Endothelial cell of umbilical vein (primary cell): ENCODE measurements around the gene DAP. TPM values are rescaled to one million over a fixed set of nuclear protein-coding genes. Genes with fewer than 3 reads are reported as not detected.

Experiments used
- BruUV-seq: library from RNA; stranded (reverse); fragments of 400-500 nt; replicated peaks from 2 replicates; lab custom pipeline; 2021; lab: Mats Ljungman, UMichigan
- CTCF ChIA-PET: fragments of 300-600, 350-600 bp; sonication (Branson Sonifier 250); formaldehyde crosslinking; loops from one replicate; lab custom pipeline; 2021; ENCODE audit warnings: antibody characterized with exemption, inconsistent platforms; lab: Charles Lee
- POLR2A ChIA-PET: fragments of 300-600, 350-600 bp; sonication (Branson Sonifier 250); formaldehyde crosslinking; loops from one replicate; lab custom pipeline; 2021; ENCODE audit warnings: antibody characterized with exemption, inconsistent platforms; lab: Charles Lee
- DNase-seq: peaks from one replicate; pipeline ENCODE4 v3.0.0-alpha.2; 2011; ENCODE audit warnings: low read depth, low spot score
- FAIRE-seq: peaks from 2 replicates; lab custom pipeline; 2011; peaks lifted over from hg19 to GRCh38; lab: Jason Lieb, UNC
- H2AFZ ChIP-seq: 2 replicates; pipeline ENCODE4 v1.6.0; 2012; ENCODE audit warnings: low read depth, low read length, control low read depth, inconsistent platforms
- H3K27ac ChIP-seq: 2 replicates; pipeline ENCODE4 v1.5.1; 2011; ENCODE audit warnings: low read depth, mild to moderate bottlenecking, control low read depth, low read length, moderate library complexity; ENCODE audit not compliant: insufficient read depth
- H3K27me3 ChIP-seq, 2 experiments: 2 replicates each; pipeline versions ENCODE4 v1.6.0 to v1.6.1; 2011; ENCODE audit warnings: low read length in 2 of 2, mixed read lengths in 1 of 2; ENCODE audit not compliant: control insufficient read depth in 2 of 2, insufficient read depth in 2 of 2
- H3K36me3 ChIP-seq, 2 experiments: 2 replicates in 1 of 2; 3 replicates in 1 of 2; pipeline ENCODE4 v1.5.1; 2011; ENCODE audit warnings: low read length in 2 of 2, mild to moderate bottlenecking in 1 of 2, moderate library complexity in 1 of 2; ENCODE audit not compliant: control insufficient read depth in 2 of 2, insufficient read depth in 2 of 2; ENCODE audit errors: extremely low read depth in 1 of 2
- H3K4me1 ChIP-seq: 3 replicates; pipeline ENCODE4 v1.5.1; 2011; ENCODE audit warnings: mild to moderate bottlenecking, low read length; ENCODE audit not compliant: control insufficient read depth, insufficient read depth; ENCODE audit errors: extremely low read depth
- H3K4me2 ChIP-seq: 2 replicates; pipeline ENCODE4 v1.6.1; 2011; ENCODE audit warnings: low read length, control low read depth, mixed read lengths; ENCODE audit not compliant: insufficient read depth
- H3K4me3 ChIP-seq, 3 experiments: fragments of 200-600 bp in 1 of 3; sonication (generic), shearing (Covaris generic) in 1 of 3; replicated peaks in 1 of 3; 2 replicates each; pipeline ENCODE4 v1.5.1; 2011 to 2016; ENCODE audit warnings: control low read depth in 3 of 3, low read length in 3 of 3, mild to moderate bottlenecking in 2 of 3, inconsistent platforms in 1 of 3, low read depth in 1 of 3, moderate library complexity in 1 of 3; ENCODE audit not compliant: insufficient read depth in 1 of 3
- H3K79me2 ChIP-seq: 2 replicates; pipeline ENCODE4 v1.6.0; 2012; ENCODE audit warnings: low read length, inconsistent platforms; ENCODE audit not compliant: control insufficient read depth, insufficient read depth
- H3K9ac ChIP-seq: replicated peaks from 2 replicates; pipeline ENCODE3; 2011; ENCODE audit warnings: low read length, control low read depth; ENCODE audit not compliant: insufficient read depth; ENCODE audit errors: extremely low read depth
- H3K9me1 ChIP-seq: replicated peaks from 3 replicates; pipeline ENCODE4 v1.6.0; 2011; ENCODE audit warnings: mild to moderate bottlenecking, low read length; ENCODE audit not compliant: control insufficient read depth, insufficient read depth; ENCODE audit errors: extremely low read depth
- H3K9me3 ChIP-seq: replicated peaks from 2 replicates; pipeline ENCODE4 v1.5.1; 2012; ENCODE audit warnings: low read length, inconsistent platforms; ENCODE audit not compliant: control insufficient read depth, insufficient read depth
- H4K20me1 ChIP-seq: replicated peaks from 2 replicates; pipeline ENCODE3; 2011; ENCODE audit warnings: mild to moderate bottlenecking, low read length; ENCODE audit not compliant: control insufficient read depth, insufficient read depth; ENCODE audit errors: extremely low read depth
- FOS ChIP-seq: IDR thresholded peaks from 2 replicates; pipeline ENCODE4 v1.6.1; 2011; ENCODE audit warnings: mild to moderate bottlenecking, low read length, moderate library complexity, borderline replicate concordance; ENCODE audit not compliant: insufficient read depth
- GATA2 ChIP-seq: IDR thresholded peaks from 2 replicates; pipeline ENCODE4 v1.7.0; 2011; ENCODE audit warnings: low read depth, mild to moderate bottlenecking, moderate library complexity, mixed read lengths, low read length; ENCODE audit not compliant: insufficient read length, insufficient read depth
- MYC ChIP-seq: IDR thresholded peaks from one replicate; pipeline ENCODE4 v1.6.1; 2011; ENCODE audit warnings: mild to moderate bottlenecking, low read depth, low read length
- POLR2A ChIP-seq: IDR thresholded peaks from 2 replicates; pipeline ENCODE4 v1.6.1; 2012; ENCODE audit warnings: low read depth, mild to moderate bottlenecking, control low read depth, low read length
- POLR2AphosphoS5 ChIP-seq: IDR thresholded peaks from 2 replicates; pipeline ENCODE4 v1.6.1; 2012; ENCODE audit warnings: low read depth, mild to moderate bottlenecking, control low read depth, low read length, moderate library complexity; ENCODE audit not compliant: insufficient read depth
- dilution Hi-C: fragments of 300-500 bp; cut with MboI; formaldehyde crosslinking; loops from one replicate; pipeline ENCODE4 v1.15.0; 2019; ENCODE audit warnings: low sequenced_read_pairs; ENCODE audit not compliant: extremely low pct_ligation_motif_present
- intact Hi-C: fragments of 100-400 bp; cut with micrococcal nuclease; formaldehyde crosslinking; loops from one replicate; pipeline ENCODE4 v1.10.0; 2022
- polyA plus RNA-seq, 4 experiments: library from polyadenylated mRNA; depleted of rRNA in 3 of 4; stranded (reverse) in 3 of 4; unstranded in 1 of 4; fragments of >200 nt; gene quantifications; 2 replicates each; pipeline versions ENCODE4 v1.2.1 to v1.2.3, GENCODE V29; 2011 to 2012; ENCODE audit warnings: missing spikeins in 1 of 4
- total RNA-seq: library from RNA; stranded (reverse); gene quantifications from 2 replicates; pipeline ENCODE4 v1.2.3, GENCODE V29; 2021
- TF ChIP-seq, protein P1 (sequence below), 2 donors: IDR thresholded peaks; 1 replicate in 1 of 2; 2 replicates in 1 of 2; pipeline ENCODE4 v1.5.1; 2011; ENCODE audit warnings: low read length in 2 of 2, mild to moderate bottlenecking in 2 of 2, moderate library complexity in 2 of 2, control low read depth in 1 of 2, inconsistent platforms in 1 of 2, low read depth in 1 of 2; ENCODE audit not compliant: insufficient read depth in 1 of 2; ENCODE audit errors: extremely low read depth in 1 of 2

Gene DAP
- total and polyA plus RNA-seq, 2 donors (not counting 3 experiments of a cell fraction or from before 2014, with no cell fraction given) = 79.8 to 188 TPM

- Histone ChIP-seq H4K20me1 (no peaks in the 10 kb centered on the region), H3K9ac (no peak overlapping the region), H3K27ac (no peak overlapping the region), H3K4me1 (no peaks in the 10 kb centered on the region), H3K9me3 (no peaks in the 10 kb centered on the region), H3K4me3 (no peak overlapping the region), H3K27me3 (no peaks in the 10 kb centered on the region), H3K9me1 (no peaks in the 10 kb centered on the region), H3K4me2 (no peak overlapping the region), H3K79me2 (peaks cover 5% of the 10 kb centered on the region), H3K36me3 (peaks cover 7 to 31% of the 10 kb centered on the region in 2 experiments), H2AFZ (no peak overlapping the region)
- TF ChIP-seq MYC = no peak
- no peak for TF ChIP-seq FOS
- TF ChIP-seq POLR2AphosphoS5 = no peak
- TF ChIP-seq POLR2A = no peak
- TF ChIP-seq, protein P1, sequence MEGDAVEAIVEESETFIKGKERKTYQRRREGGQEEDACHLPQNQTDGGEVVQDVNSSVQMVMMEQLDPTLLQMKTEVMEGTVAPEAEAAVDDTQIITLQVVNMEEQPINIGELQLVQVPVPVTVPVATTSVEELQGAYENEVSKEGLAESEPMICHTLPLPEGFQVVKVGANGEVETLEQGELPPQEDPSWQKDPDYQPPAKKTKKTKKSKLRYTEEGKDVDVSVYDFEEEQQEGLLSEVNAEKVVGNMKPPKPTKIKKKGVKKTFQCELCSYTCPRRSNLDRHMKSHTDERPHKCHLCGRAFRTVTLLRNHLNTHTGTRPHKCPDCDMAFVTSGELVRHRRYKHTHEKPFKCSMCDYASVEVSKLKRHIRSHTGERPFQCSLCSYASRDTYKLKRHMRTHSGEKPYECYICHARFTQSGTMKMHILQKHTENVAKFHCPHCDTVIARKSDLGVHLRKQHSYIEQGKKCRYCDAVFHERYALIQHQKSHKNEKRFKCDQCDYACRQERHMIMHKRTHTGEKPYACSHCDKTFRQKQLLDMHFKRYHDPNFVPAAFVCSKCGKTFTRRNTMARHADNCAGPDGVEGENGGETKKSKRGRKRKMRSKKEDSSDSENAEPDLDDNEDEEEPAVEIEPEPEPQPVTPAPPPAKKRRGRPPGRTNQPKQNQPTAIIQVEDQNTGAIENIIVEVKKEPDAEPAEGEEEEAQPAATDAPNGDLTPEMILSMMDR (IDR thresholded peaks at IDR 0.05; ENCODE audit: extremely low read depth in 1 of 2, insufficient read depth in 1 of 2, low read depth in 1 of 2, low read length in 2 of 2) = no peak
- TF ChIP-seq GATA2 = no peak
- CTCF ChIA-PET = interaction anchor here (0.8 to 1.2 kb wide), 3 partner anchors 10 to 232 kb away, joined by 3 to 5 read pairs (median 4); no protein-coding TSS in a partner anchor
- intact Hi-C loops (no loop called here), dilution Hi-C loops (no loop called here)
- DNase-seq (no peak), FAIRE-seq (no peak)
- POLR2A ChIA-PET = no interaction called here
- no TSS peak for BruUV-seq
Observed at GRCh38 chr5:10685115-10685521, 75.9 kb downstream of the DAP start.
